Esophagus squamous epithelium (tissue), 5 donors: ENCODE measurements around the gene SPTBN5. TPM values are rescaled to one million over a fixed set of nuclear protein-coding genes. Genes with fewer than 3 reads are reported as not detected.

Source experiments
- DNase-seq: peaks from one replicate; lab custom pipeline; 2025; lab: John Stamatoyannopoulos, UW
- H3K27ac ChIP-seq, 4 donors: fragments of 200-600 bp; sonication (generic); one replicate each; pipeline ENCODE4 v1.5.1; 2016 to 2019; ENCODE audit warnings: mild to moderate bottlenecking in 1 of 4
- H3K27me3 ChIP-seq, 4 donors: fragments of 200-600 bp; sonication (generic); 1 replicate in 3 of 4; 2 replicates in 1 of 4; pipeline versions ENCODE4 v1.5.1 to v1.6.0; 2017 to 2021; ENCODE audit warnings: antibody characterized with exemption in 1 of 4
- H3K36me3 ChIP-seq, 3 donors: fragments of 200-600 bp; sonication (generic); one replicate each; pipeline ENCODE4 v1.5.1; 2016 to 2019
- H3K4me1 ChIP-seq, 3 donors: fragments of 200-600 bp; sonication (generic); one replicate each; pipeline ENCODE4 v1.5.1; 2017 to 2019
- H3K4me3 ChIP-seq, 4 donors: fragments of 200-600 bp; sonication (generic); 1 replicate in 3 of 4; 2 replicates in 1 of 4; pipeline ENCODE4 v1.5.1; 2016 to 2019; ENCODE audit warnings: mild to moderate bottlenecking in 2 of 4, moderate library complexity in 1 of 4
- H3K9me3 ChIP-seq, 3 donors: fragments of 200-600 bp; sonication (generic); one replicate each; pipeline ENCODE4 v1.5.1; 2016 to 2019
- CTCF ChIP-seq, 6 experiments: fragments of 450-650 bp in 4 of 6; fragments of 200-600 bp in 2 of 6; sonication (generic) in 2 of 6; IDR thresholded peaks; one replicate each; pipeline ENCODE4 v1.5.1; 2016 to 2019; ENCODE audit warnings: antibody characterized with exemption in 6 of 6, mild to moderate bottlenecking in 4 of 6, moderate library complexity in 4 of 6
- POLR2A ChIP-seq, 4 donors: fragments of 450-650 bp; IDR thresholded peaks; one replicate each; pipeline ENCODE4 v1.6.1; 2017; ENCODE audit warnings: antibody characterized with exemption in 4 of 4, mild to moderate bottlenecking in 4 of 4, moderate library complexity in 3 of 4
- WGBS, 2 donors: methylation state at CpG; one replicate each; pipeline ENCODE4 v1.1.5; 2018; 5-methylcytosine and 5-hydroxymethylcytosine counted together
- intact Hi-C: fragments of 100-400 bp; cut with DNase I; formaldehyde crosslinking; loops from one replicate; pipeline ENCODE4 v1.15.0; 2022
- total RNA-seq, 4 donors: library from RNA; depleted of rRNA; stranded (reverse); fragments of >200 nt; gene quantifications; one replicate each; pipeline ENCODE4 v1.1.0, GENCODE V29; 2016
- donor health status: DM: yes; HTN: yes; CAD: no.

SPTBN5 gene
- total RNA-seq, 4 donors from 2014 or later, result 1.9 to 4.4 (median 3.4) TPM

GRCh38 chr15:41895491-41895890, 1.6 kb upstream of the SPTBN5 start:
- Histone ChIP-seq H3K4me3 (no peak overlapping the region), H3K27ac (peak overlapping the region in 3 of 4 donors; percentile 62 to 70 (median 70)), H3K4me1 (peaks cover 16 to 32% (median 24%) of the 10 kb centered on the region in 3 donors), H3K36me3 (peaks cover 2 to 30% (median 10%) of the 10 kb centered on the region in 3 donors), H3K9me3 (no peaks in the 10 kb centered on the region), H3K27me3 (no peaks in the 10 kb centered on the region)
- no peak for DNase-seq
- TF ChIP-seq CTCF (IDR thresholded peaks at IDR 0.05) (no peak), POLR2A (IDR thresholded peaks at IDR 0.05) (no peak)
- intact Hi-C loops, result no loop called here
- 90 to 95% methylated on average over 8 to 10 of the region's 11 CpGs for WGBS, 2 donors

DNA sequence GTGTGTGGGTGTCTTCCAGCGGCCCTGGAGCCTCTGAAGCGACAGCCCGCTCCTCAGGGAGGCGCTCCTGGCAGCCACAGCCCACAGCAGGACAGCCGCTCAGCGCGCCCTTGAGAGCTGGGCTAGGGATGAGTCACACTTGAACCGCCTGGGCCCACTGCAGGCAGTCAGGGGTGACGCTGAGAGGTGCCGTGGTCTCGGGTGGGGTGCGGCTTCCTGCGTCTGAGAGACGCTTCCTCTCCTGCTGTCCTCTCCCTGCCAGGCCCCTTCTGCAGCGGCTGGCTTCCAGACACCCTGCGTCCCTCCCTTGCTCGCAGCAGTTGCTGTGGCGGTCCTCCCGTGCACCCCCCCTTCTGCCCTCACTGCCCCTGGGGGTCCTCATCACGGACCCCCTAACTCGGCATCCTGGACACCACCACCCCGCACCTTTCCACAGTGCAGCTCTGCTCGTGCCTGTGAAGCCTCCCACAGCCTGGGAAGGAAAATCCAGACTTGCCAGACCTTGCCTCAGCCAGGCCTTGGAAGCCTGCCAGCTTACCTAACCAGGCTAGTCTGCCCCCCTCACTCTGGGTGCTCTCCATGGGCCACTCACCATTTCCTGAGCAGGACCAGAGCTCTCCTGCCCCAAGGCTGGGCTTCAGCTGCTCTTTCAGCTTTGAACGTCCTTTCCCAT, 1.1 kb upstream of the SPTBN5 start:
- peak; percentile 11 for DNase-seq
- TF ChIP-seq POLR2A (IDR thresholded peaks at IDR 0.05) (no peak), CTCF (IDR thresholded peaks at IDR 0.05) (no peak)
- no peaks in the 10 kb centered on the region for H3K27me3 ChIP-seq
- peak overlapping the region; percentile 62 to 70 (median 68) for H3K27ac ChIP-seq
- 15 to 49% methylated on average over 2 to 10 of the region's 24 CpGs for WGBS, 2 donors
- no peaks in the 10 kb centered on the region for H3K9me3 ChIP-seq
- peaks cover 16 to 32% (median 24%) of the 10 kb centered on the region in 3 donors for H3K4me1 ChIP-seq
- peak overlapping the region in 2 of 4 donors; percentile 22 to 51 for H3K4me3 ChIP-seq
- intact Hi-C loops, result no loop called here
- H3K36me3 ChIP-seq, result peaks cover 0 to 24% (median 5%) of the 10 kb centered on the region in 3 donors

- no peak for DNase-seq
- no peak for TF ChIP-seq POLR2A (IDR thresholded peaks at IDR 0.05)
- TF ChIP-seq CTCF (IDR thresholded peaks at IDR 0.05), result no peak
- Histone ChIP-seq H3K27ac (peak overlapping the region; percentile 62 to 70 (median 68)), H3K4me1 (peaks cover 16 to 32% (median 24%) of the 10 kb centered on the region in 3 donors), H3K27me3 (no peaks in the 10 kb centered on the region), H3K36me3 (peaks cover 0 to 18% (median 4%) of the 10 kb centered on the region in 3 donors), H3K4me3 (peak overlapping the region in 2 of 4 donors; percentile 22 to 51), H3K9me3 (no peaks in the 10 kb centered on the region)
- intact Hi-C loops, result no loop called here
- no CpG with 5 or more reads among the region's 17 CpGs for WGBS, 2 donors
Observed at GRCh38 chr15:41894251-41894790, 468 bp upstream of the SPTBN5 start.

DNA sequence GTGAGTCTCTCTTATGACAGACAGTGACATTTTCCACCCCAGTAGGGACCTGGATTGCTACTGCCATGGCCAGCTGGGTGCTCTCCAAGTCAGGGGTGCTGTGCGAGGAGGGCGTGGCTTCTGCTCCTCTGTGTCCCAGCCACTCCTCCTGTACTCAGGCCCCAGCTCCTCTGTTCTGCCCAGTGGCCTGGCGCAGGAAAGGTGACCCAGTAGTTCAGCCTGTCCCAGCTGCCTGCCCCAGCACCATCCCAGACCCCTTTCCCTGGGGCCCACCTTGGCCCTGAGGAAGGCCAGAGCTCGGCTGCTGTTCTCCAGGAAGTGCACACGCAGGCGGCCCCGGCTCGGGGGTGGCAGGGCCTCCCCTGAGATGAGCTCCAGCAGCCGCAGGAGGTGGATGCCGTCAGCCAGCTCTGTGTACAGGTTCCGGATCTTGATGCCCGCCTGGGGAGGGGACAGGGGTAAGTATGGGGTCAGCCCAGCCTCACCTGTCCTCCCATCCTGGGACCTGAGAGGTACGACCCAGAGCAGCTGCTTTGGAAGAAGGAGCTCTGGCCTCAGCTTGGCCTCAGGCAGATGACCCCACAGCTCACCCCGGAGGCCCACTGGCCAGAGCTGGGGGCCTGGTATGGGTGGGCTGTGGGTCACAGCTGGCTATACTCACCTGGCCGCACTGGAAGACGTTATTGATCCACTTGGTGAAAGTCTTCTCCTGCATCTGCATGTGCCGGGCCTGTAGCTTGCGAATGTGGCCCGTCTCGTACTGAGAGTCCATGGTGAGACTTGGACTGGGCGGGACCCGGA, 1.0 kb downstream of the SPTBN5 start:
- peaks cover 16 to 32% (median 24%) of the 10 kb centered on the region in 3 donors for H3K4me1 ChIP-seq
- no peaks in the 10 kb centered on the region for H3K27me3 ChIP-seq
- H3K9me3 ChIP-seq, result no peaks in the 10 kb centered on the region
- DNase-seq, result no peak
- peak overlapping the region in 1 of 4 donors; percentile 18 for H3K27ac ChIP-seq
- H3K36me3 ChIP-seq, result peaks cover 0 to 3% (median 0%) of the 10 kb centered on the region in 3 donors
- intact Hi-C loops, result no loop called here
- 71 to 80% methylated on average over 5 to 9 of the region's 22 CpGs for WGBS, 2 donors
- TF ChIP-seq CTCF (IDR thresholded peaks at IDR 0.05), result no peak
- TF ChIP-seq POLR2A (IDR thresholded peaks at IDR 0.05), result no peak
- peak overlapping the region in 2 of 4 donors; percentile 0 to 7 for H3K4me3 ChIP-seq
